ENCODE measurements around the gene CACNA2D4. TPM values are rescaled to one million over a fixed set of nuclear protein-coding genes. Genes with fewer than 3 reads are reported as not detected.

CACNA2D4 gene
- total RNA-seq, 3 donors from 2014 or later = 3.4 to 7.1 (median 3.5) TPM

- ATAC-seq = no peak
- no peaks in the 10 kb centered on the region for H3K9me3 Mint-ChIP-seq
Observed at GRCh38 chr12:1779783-1780182, 138.7 kb downstream of the CACNA2D4 start.

GRCh38 chr12:1778911-1779310 lies 139.5 kb downstream of the CACNA2D4 start:
- H3K36me3 Mint-ChIP-seq (ENCODE audit: insufficient read depth) = peaks cover 41% of the 10 kb centered on the region
- H3K4me1 Mint-ChIP-seq (ENCODE audit: low read depth) = peaks cover 9% of the 10 kb centered on the region
- ATAC-seq (no peak), DNase-seq (no peak)
- H3K4me3 Mint-ChIP-seq = no peak overlapping the region
- H3K9me3 Mint-ChIP-seq = no peaks in the 10 kb centered on the region
- H3K27me3 Mint-ChIP-seq (ENCODE audit: low read depth) = no peaks in the 10 kb centered on the region

More at GRCh38 chr12:1779783-1780182, 138.7 kb downstream of the CACNA2D4 start:
- Mint-ChIP-seq H3K4me3 (no peak overlapping the region), H3K27me3 (ENCODE audit: low read depth) (no peaks in the 10 kb centered on the region), H3K36me3 (ENCODE audit: insufficient read depth) (peaks cover 44% of the 10 kb centered on the region), H3K4me1 (ENCODE audit: low read depth) (peaks cover 9% of the 10 kb centered on the region)
- no peak for DNase-seq

DNA sequence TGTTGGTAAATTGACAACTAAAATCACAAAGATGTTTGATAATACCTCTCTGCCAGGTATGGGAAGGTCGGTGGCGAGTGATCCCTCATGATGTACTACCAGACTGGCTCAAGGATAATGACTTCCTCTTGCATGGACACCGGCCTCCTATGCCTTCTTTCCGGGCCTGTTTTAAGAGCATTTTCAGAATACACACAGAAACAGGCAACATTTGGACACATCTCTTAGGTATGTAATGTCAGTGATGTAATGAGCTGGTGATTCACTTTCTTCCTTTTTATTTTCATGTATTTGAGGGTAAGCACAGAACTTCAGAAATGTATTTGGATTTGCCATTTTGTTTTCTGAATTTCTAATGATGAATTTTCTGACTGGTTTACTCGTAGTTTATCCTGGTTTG lies 140.7 kb downstream of the CACNA2D4 start:
- Mint-ChIP-seq H3K9me3 (no peaks in the 10 kb centered on the region), H3K4me1 (ENCODE audit: low read depth) (peaks cover 9% of the 10 kb centered on the region), H3K36me3 (ENCODE audit: insufficient read depth) (peaks cover 45% of the 10 kb centered on the region), H3K27me3 (ENCODE audit: low read depth) (no peaks in the 10 kb centered on the region), H3K4me3 (no peak overlapping the region)
- no peak for ATAC-seq
- DNase-seq = no peak

DNA sequence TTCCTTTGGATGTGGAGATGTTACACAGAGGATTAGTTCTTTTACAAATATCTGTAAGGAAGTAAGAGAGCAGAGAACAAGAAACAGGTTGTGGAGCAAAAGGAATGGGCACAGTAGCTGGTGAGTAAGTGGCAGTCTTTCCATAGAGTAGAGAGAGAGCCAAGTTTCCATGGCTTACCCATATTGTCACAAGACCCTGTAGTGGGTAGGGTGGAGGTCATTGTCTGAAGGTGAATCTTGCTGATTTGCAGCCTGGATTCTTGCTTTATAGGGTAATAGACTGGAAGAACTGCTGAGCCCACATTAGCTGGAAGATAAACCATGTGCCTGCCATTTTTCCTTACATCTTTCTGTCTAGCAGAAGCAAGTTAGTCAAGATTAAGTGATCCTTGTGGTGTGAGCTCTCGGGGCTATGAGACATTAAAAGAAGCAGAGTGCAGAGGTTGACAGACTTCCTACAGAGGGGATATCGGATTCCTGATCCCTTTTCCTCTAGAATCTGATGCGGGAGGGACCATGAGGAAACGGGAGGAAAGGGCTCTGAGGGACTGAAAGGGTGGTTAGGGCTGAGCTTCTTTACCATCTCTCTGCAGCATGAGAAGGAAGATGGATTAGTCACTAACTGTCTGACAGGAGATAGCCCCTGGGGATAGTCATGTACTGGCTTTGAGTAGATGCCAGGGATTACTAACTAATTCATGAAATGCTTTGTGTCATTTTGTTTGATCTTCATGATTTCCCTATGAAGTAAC lies 142.1 kb downstream of the CACNA2D4 start:
- Mint-ChIP-seq H3K36me3 (ENCODE audit: insufficient read depth) (peaks cover 48% of the 10 kb centered on the region), H3K4me3 (no peak overlapping the region), H3K4me1 (ENCODE audit: low read depth) (peaks cover 9% of the 10 kb centered on the region), H3K9me3 (no peaks in the 10 kb centered on the region), H3K27me3 (ENCODE audit: low read depth) (no peaks in the 10 kb centered on the region)
- DNase-seq (no peak), ATAC-seq (no peak)

DNA sequence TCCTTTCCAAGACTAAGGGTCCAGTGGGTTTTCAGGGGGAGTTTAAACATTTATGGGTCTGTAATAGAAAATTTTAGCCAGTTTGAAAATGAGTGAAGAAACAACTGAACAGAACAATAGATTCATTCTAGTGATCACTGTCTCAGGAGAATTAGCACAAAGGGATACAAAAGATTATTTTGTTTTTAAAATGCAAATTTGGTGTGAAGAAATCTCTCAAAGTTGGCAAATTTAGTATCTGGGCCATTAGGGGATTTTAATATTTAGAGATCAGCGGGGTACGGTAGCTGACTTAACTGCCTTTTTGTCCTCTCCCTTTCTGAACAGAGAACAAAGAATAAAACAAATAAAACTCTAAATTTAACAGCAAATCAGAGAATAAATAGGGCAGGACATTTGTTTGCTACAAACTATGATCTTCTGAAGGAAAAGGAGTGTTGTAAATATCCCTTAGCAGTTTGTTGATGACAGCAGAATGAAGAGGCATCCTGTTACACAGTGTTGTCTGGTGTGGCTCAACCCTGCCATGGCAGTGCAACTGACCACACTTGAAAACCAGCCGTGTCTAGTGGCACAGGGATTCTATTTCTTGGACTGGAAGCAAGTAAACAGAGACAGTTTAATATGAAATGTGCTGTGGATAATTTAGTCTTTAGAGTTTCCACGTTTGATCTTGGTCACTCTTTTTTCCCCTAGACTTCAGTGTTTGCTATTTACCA lies 144.4 kb downstream of the CACNA2D4 start:
- Mint-ChIP-seq H3K36me3 (ENCODE audit: insufficient read depth) (peaks cover 40% of the 10 kb centered on the region), H3K9me3 (no peaks in the 10 kb centered on the region), H3K27me3 (ENCODE audit: low read depth) (no peaks in the 10 kb centered on the region), H3K4me1 (ENCODE audit: low read depth) (peaks cover 9% of the 10 kb centered on the region), H3K4me3 (no peak overlapping the region)
- ATAC-seq = no peak
- DNase-seq = no peak

- ATAC-seq = no peak
- peaks cover 23% of the 10 kb centered on the region for H3K36me3 Mint-ChIP-seq (ENCODE audit: insufficient read depth)
- H3K4me1 Mint-ChIP-seq (ENCODE audit: low read depth) = peaks cover 8% of the 10 kb centered on the region
- no peaks in the 10 kb centered on the region for H3K27me3 Mint-ChIP-seq (ENCODE audit: low read depth)
- H3K4me3 Mint-ChIP-seq = no peak overlapping the region
- no peaks in the 10 kb centered on the region for H3K9me3 Mint-ChIP-seq
- no peak for DNase-seq
Observed at GRCh38 chr12:1769809-1770494, 148.5 kb downstream of the CACNA2D4 start.

DNA sequence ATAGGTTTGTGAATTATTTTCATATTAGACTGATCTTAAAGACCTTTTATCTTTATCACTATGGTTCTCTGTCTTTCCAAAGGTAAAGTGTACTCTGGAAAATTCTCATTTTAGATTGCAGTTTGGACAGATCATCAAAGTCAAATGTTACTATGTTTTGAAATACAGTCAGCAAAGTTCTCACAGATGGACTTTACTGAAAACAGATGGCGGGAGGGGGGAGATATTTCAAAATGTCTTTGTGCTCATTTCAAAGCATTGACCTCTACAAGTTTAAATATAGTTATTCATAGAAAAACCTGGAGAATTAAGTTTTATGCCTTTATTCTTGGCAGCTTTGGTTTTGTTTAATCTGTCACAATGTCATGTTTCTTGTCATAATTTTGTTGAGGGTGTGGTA lies 149.8 kb downstream of the CACNA2D4 start:
- Mint-ChIP-seq H3K9me3 (no peaks in the 10 kb centered on the region), H3K4me3 (no peak overlapping the region), H3K4me1 (ENCODE audit: low read depth) (peaks cover 10% of the 10 kb centered on the region), H3K27me3 (ENCODE audit: low read depth) (no peaks in the 10 kb centered on the region), H3K36me3 (ENCODE audit: insufficient read depth) (peaks cover 17% of the 10 kb centered on the region)
- no peak for DNase-seq
- no peak for ATAC-seq

- H3K4me3 Mint-ChIP-seq = no peak overlapping the region
- peaks cover 10% of the 10 kb centered on the region for H3K4me1 Mint-ChIP-seq (ENCODE audit: low read depth)
- ATAC-seq (no peak), DNase-seq (no peak)
- H3K27me3 Mint-ChIP-seq (ENCODE audit: low read depth) = no peaks in the 10 kb centered on the region
- H3K9me3 Mint-ChIP-seq = no peaks in the 10 kb centered on the region
- H3K36me3 Mint-ChIP-seq (ENCODE audit: insufficient read depth) = peaks cover 9% of the 10 kb centered on the region
Observed at GRCh38 chr12:1767407-1768090, 150.9 kb downstream of the CACNA2D4 start.

DNA sequence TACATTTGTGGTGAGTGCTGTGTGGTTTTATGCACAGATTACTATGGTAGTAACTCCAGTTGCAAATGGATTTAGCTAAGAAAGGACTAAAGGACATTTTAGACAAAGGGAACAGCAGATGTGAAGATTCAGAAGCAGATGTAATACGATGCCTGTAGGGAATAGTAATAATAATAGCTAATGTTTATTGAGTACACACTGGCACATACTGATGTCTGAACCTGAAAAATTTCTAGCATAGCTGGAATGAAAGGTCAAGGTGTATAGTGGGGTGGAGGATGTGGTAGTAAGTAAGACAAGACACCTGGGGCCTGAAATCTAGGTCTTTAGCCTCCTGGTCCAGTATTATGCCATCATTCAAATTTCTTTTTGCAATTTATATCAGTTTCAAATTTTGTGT lies 152.3 kb downstream of the CACNA2D4 start:
- no peak for DNase-seq
- H3K4me3 Mint-ChIP-seq = no peak overlapping the region
- no peaks in the 10 kb centered on the region for H3K27me3 Mint-ChIP-seq (ENCODE audit: low read depth)
- no peaks in the 10 kb centered on the region for H3K9me3 Mint-ChIP-seq
- H3K36me3 Mint-ChIP-seq (ENCODE audit: insufficient read depth) = peaks cover 12% of the 10 kb centered on the region
- H3K4me1 Mint-ChIP-seq (ENCODE audit: low read depth) = peaks cover 11% of the 10 kb centered on the region
- no peak for ATAC-seq

GRCh38 chr12:1763153-1763552 lies 155.3 kb downstream of the CACNA2D4 start:
- no peak for DNase-seq
- Mint-ChIP-seq H3K36me3 (ENCODE audit: insufficient read depth) (peaks cover 23% of the 10 kb centered on the region), H3K9me3 (no peaks in the 10 kb centered on the region), H3K4me1 (ENCODE audit: low read depth) (peaks cover 13% of the 10 kb centered on the region), H3K4me3 (no peak overlapping the region), H3K27me3 (ENCODE audit: low read depth) (no peaks in the 10 kb centered on the region)
- ATAC-seq = no peak

- Mint-ChIP-seq H3K27me3 (ENCODE audit: low read depth) (no peaks in the 10 kb centered on the region), H3K9me3 (no peaks in the 10 kb centered on the region), H3K4me3 (no peak overlapping the region), H3K36me3 (ENCODE audit: insufficient read depth) (peaks cover 30% of the 10 kb centered on the region), H3K4me1 (ENCODE audit: low read depth) (peaks cover 10% of the 10 kb centered on the region)
- no peak for ATAC-seq
- no peak for DNase-seq
Observed at GRCh38 chr12:1761857-1762256, 156.6 kb downstream of the CACNA2D4 start.

- DNase-seq (no peak), ATAC-seq (no peak)
- Mint-ChIP-seq H3K4me3 (no peak overlapping the region), H3K4me1 (ENCODE audit: low read depth) (peaks cover 10% of the 10 kb centered on the region), H3K36me3 (ENCODE audit: insufficient read depth) (peaks cover 34% of the 10 kb centered on the region), H3K27me3 (ENCODE audit: low read depth) (no peaks in the 10 kb centered on the region), H3K9me3 (no peaks in the 10 kb centered on the region)
Observed at GRCh38 chr12:1760566-1761382, 157.7 kb downstream of the CACNA2D4 start.

GRCh38 chr12:1758887-1759286 lies 159.6 kb downstream of the CACNA2D4 start:
- ATAC-seq (no peak), DNase-seq (no peak)
- peaks cover 5% of the 10 kb centered on the region for H3K4me1 Mint-ChIP-seq (ENCODE audit: low read depth)
- no peak overlapping the region for H3K4me3 Mint-ChIP-seq
- no peaks in the 10 kb centered on the region for H3K27me3 Mint-ChIP-seq (ENCODE audit: low read depth)
- H3K9me3 Mint-ChIP-seq = no peaks in the 10 kb centered on the region
- peaks cover 42% of the 10 kb centered on the region for H3K36me3 Mint-ChIP-seq (ENCODE audit: insufficient read depth)
